Measurements from ENCODE around the gene LYRM4.

- TF ChIP-seq POLR2A (IDR thresholded peaks at IDR 0.05), result no peak
- TF ChIP-seq, protein P1, sequence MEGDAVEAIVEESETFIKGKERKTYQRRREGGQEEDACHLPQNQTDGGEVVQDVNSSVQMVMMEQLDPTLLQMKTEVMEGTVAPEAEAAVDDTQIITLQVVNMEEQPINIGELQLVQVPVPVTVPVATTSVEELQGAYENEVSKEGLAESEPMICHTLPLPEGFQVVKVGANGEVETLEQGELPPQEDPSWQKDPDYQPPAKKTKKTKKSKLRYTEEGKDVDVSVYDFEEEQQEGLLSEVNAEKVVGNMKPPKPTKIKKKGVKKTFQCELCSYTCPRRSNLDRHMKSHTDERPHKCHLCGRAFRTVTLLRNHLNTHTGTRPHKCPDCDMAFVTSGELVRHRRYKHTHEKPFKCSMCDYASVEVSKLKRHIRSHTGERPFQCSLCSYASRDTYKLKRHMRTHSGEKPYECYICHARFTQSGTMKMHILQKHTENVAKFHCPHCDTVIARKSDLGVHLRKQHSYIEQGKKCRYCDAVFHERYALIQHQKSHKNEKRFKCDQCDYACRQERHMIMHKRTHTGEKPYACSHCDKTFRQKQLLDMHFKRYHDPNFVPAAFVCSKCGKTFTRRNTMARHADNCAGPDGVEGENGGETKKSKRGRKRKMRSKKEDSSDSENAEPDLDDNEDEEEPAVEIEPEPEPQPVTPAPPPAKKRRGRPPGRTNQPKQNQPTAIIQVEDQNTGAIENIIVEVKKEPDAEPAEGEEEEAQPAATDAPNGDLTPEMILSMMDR (IDR thresholded peaks at IDR 0.05), result no peak
Observed at GRCh38 chr6:5178806-5179205, 81.9 kb downstream of the LYRM4 start.

Data from right lobe of liver (tissue), 4 donors.